HG02642 (cell line): ENCODE measurements around the gene PRMT2.

Experiments used
- ATAC-seq: cut with Tn5 transposase; IDR thresholded peaks from one replicate; pipeline ENCODE4 v1.9.1; 2021; ENCODE audit warnings: mild to moderate bottlenecking; ENCODE audit not compliant: unreplicated experiment, poor library complexity

The PRMT2 gene

GRCh38 chr21:46639489-46640386, 4.3 kb downstream of the PRMT2 start:
- ATAC-seq: no peak

GRCh38 chr21:46641656-46642055, 6.2 kb downstream of the PRMT2 start:
- ATAC-seq: no peak

- ATAC-seq: no peak
Observed at GRCh38 chr21:46643379-46644177, 8.1 kb downstream of the PRMT2 start.

GRCh38 chr21:46645840-46646239, 10.4 kb downstream of the PRMT2 start:
- ATAC-seq: no peak

- ATAC-seq: no peak
Observed at GRCh38 chr21:46646541-46647154, 11.2 kb downstream of the PRMT2 start.

- no peak for ATAC-seq
Observed at GRCh38 chr21:46648539-46648938, 13.1 kb downstream of the PRMT2 start.

- no peak for ATAC-seq
Observed at GRCh38 chr21:46649356-46649755, 13.9 kb downstream of the PRMT2 start.

DNA sequence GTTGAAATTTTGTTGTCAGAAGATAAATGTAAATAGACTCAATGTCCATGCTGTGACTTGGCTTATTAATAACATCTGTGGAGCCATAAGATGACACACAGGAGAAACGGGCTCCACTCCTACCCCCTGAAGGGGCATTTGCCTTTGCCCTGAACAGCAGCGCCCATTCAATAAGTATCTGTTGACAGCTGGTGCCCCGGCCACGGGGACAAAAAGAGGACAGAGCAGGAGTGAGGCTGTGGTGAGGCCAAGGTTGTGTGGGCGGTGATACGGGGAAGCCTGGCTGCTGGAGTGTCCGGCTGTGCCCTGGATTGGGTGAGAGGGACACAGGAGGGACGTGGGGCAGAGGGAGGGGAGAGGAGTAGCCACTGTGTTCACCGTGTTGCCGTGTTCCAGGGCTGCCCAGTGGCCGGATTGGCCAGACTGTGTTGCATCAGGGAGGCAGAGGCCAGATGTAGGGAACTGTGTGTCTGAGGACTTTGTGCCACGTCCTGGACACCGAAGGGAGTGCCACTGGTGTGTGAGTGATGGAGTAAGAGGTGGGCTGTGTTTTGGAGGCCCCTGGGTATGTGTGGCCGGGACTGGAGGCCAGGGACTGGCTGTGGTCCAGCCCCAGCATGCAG, 15.1 kb downstream of the PRMT2 start:
- no peak for ATAC-seq

- ATAC-seq: no peak
Observed at GRCh38 chr21:46651121-46651520, 15.6 kb downstream of the PRMT2 start.

DNA sequence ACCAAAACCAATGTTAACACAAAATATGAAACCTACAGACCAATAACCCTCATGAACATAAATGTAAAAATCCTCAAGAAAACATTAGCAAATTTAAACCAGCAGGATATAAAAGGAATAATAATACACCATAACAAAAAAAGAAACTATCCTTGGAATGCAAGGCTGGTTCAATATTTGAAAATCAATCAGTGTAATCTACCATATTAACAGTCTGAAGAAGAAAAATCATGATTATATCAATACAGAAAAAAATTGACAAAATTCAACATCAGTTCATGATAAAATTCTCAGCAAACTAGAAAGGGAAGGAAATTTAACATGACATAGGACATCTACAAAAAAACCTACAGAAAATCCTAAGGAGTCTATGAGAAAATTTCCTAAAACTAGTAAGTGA, 19.8 kb downstream of the PRMT2 start:
- ATAC-seq: no peak

DNA sequence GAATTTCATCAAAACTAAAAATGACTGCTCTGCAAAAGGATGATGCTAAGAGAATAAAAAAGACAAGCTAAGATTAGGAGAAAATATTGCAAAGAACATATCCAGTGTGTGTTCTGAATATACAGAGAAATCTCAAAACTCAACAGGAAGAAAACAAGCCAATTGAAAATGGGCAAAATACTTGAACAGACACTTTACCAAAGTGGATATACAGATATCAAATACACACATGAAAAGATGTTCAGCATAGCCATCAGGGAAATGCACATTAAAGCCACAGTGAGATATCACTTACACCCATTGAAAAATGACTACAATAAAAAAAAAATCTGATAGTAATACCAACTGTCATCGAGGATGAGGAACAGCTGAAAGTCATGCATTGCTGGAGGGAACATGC, 21.3 kb downstream of the PRMT2 start:
- no peak for ATAC-seq

DNA sequence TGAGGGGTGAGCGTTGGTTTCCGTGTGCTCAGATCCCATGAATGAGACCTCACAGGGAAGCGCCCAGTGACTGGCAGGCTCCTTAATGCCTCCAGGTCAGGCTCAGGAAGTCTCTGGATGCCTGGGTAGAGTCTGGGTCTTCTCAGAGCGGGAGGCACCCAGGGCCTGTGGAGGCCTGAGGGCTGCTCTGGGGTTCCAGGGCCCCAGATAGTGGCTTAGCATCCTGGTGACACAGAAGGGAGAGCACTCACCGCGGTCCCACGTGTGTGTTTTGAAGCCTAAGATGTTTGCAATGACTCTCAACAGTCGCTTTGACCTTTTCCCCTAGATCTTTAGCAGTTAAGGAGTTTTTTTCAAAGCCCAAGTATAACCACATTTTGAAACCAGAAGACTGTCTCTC, 25.0 kb downstream of the PRMT2 start:
- no peak for ATAC-seq

DNA sequence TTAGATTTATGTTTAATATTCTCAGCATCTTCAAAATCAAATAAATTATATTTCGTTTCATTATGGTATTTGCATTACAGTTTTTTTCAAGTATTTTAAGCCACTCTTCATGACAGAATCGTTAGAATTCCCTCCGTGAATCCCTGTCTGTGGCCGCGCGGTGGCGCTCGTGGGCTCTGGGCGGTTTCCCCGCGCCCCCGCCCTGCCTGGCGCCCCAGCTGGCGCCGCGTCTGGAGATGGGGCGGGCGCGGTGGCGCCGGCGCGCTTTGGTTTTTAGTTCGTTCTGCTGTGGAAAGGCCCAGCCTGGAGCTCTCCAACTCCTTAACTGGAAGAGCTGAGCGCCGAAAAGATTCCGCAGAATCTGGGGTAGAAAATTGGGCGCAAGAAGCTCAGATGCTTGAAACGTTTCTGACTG, 25.7 kb downstream of the PRMT2 start:
- ATAC-seq: no peak

DNA sequence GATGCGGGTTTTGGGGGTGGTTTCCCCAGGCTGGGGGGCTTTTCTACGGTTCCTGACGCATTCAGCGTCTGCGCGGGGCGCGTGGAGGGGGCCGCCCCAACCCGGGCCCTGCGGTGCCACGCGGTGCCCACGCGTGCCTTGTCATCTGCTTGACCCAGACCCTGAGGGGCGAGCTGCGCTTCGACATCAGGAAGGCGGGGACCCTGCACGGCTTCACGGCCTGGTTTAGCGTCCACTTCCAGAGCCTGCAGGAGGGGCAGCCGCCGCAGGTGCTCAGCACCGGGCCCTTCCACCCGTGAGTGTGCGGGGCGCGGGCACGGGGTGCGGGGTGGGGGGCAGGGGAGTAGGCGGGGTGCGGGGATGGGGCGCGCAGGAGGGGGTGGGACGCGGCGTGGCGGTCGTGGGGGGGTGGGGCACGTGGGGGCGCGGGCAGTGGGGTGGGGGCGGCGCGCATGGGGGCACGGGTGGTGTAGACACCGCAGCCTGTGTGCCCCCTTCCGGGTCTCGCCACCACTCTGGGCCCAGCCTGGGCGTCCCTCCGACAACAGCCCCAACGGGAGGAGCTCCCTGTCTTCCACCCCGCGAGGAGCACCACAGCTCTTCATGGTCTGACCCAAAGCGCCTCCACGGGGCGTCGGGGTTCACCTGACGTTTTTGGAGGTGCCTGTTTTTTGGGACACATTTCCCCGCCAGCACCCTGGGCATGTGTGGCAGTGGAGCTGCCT, 26.3 kb downstream of the PRMT2 start:
- ATAC-seq: no peak

DNA sequence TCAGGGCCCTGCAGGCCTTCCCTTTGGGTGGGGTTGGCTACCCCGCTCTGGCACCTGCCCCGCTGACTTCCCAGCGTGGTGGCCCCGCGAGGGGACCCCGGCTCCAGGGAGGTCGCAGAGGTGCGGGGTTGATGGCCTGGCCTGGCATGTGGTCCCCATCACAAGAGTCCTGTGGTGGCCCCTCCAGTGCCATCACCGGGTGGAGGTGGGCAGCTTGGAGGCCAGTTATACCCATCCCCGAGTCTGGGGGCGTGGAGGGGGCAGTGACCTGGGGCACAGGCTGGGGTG, 26.8 kb downstream of the PRMT2 start:
- no peak for ATAC-seq

DNA sequence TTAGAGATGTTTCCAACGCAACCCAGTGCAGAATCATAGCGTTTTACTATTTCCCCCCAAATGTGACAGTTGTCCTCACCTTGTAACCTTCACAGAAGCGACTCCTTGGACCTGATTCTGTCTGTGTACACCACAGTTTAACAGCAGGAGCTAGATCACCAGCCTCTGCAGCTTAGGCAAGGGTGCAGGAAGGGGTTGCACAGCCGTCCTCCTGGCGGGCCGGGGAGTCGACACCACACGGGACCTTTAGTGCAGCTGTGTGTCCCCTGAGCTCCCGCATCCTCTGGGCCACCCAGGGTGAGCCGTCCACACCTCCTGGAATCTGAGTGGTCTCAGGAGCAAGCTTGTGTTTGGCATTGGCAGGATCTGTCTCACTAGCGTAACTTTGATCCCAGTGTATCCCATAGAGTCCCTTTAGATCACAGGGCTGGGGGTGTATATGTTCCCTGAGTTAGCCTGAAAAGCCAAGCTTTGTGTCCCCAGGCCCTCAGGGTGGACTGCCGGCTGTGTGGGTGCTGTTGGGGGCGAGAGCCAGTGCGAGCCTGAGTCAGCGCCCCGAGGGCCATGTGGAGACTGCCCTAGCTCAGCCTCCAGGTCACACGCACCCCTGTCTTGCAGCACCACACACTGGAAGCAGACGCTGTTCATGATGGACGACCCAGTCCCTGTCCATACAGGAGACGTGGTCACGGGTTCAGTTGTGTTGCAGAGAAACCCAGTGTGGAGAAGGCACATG, 27.5 kb downstream of the PRMT2 start:
- no peak for ATAC-seq

GRCh38 chr21:46663754-46664153, 28.3 kb downstream of the PRMT2 start:
- ATAC-seq: no peak

GRCh38 chr21:46664316-46664995, 29.0 kb downstream of the PRMT2 start:
- ATAC-seq: no peak

- no peak for ATAC-seq
Observed at GRCh38 chr21:46665566-46665965, 30.1 kb downstream of the PRMT2 start.
